GM10266 (cell line): ENCODE results near the gene LUZP2.

Source experiments
- DNase-seq: peaks from one replicate; pipeline ENCODE4 v3.0.0; 2012; ENCODE audit errors: extremely low spot score
- TF ChIP-seq, protein P1 (sequence below): IDR thresholded peaks from 2 replicates; pipeline ENCODE4 v1.5.1; 2012; ENCODE audit warnings: mild to moderate bottlenecking, low read depth; ENCODE audit not compliant: control insufficient read depth, insufficient read depth; ENCODE audit errors: missing control alignments

The LUZP2 gene

DNA sequence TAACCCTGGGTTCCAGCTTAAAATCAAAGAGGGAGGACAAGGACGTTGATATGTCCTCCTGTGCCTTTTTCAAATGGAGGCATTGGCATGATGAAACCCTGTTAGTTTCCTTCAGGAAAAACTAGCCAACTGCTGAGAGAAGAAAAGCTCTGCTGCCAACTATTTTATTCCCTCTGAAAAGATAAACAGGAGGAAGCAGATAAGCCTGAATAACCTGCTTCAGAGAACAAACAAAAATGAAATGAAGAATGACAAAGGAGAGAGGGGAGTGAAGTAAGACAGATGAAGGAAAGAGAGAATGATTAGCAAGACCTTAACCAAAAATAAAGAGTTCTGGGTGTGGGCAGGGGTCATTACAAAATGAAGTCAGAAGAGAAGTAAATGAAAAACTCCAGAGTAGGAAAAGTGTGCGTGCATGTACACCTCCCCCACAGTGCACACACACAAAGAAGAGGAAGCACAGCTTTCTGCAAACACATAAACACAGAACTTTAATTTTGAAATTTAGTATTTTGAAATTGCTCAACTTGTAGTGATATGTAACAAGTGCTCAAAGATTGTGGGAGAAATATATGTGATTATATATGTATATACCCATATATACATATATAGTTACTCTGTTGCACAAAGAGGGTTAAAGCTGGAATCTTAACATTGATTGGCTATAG, 332.2 kb downstream of the LUZP2 start:
- no peak for DNase-seq
- TF ChIP-seq, protein P1, sequence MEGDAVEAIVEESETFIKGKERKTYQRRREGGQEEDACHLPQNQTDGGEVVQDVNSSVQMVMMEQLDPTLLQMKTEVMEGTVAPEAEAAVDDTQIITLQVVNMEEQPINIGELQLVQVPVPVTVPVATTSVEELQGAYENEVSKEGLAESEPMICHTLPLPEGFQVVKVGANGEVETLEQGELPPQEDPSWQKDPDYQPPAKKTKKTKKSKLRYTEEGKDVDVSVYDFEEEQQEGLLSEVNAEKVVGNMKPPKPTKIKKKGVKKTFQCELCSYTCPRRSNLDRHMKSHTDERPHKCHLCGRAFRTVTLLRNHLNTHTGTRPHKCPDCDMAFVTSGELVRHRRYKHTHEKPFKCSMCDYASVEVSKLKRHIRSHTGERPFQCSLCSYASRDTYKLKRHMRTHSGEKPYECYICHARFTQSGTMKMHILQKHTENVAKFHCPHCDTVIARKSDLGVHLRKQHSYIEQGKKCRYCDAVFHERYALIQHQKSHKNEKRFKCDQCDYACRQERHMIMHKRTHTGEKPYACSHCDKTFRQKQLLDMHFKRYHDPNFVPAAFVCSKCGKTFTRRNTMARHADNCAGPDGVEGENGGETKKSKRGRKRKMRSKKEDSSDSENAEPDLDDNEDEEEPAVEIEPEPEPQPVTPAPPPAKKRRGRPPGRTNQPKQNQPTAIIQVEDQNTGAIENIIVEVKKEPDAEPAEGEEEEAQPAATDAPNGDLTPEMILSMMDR, result no peak

GRCh38 chr11:24833573-24833972, 336.7 kb downstream of the LUZP2 start:
- DNase-seq, result no peak
- TF ChIP-seq, protein P1, result no peak

- TF ChIP-seq, protein P1, result no peak
- no peak for DNase-seq
Observed at GRCh38 chr11:24837112-24837511, 340.3 kb downstream of the LUZP2 start.

DNA sequence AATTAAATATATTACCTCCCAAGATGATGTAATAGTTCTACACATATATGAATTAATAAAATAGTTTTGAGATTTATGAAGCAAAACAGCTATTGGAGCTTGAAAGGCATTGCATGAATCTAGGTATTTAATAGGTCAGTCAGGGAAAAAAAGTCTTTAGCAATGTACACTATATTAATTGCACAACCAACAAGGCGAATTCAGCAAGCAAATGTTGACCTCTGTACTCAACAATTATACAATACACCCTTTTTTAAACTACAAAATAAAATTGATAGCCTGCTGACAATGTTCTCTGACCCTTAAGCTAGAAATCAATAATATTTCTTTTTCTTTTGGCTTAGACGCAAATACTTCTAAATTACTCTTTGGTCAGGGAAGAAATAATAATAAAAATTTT, 345.5 kb downstream of the LUZP2 start:
- no peak for DNase-seq
- TF ChIP-seq, protein P1, result no peak

GRCh38 chr11:24844406-24844805, 347.6 kb downstream of the LUZP2 start:
- TF ChIP-seq, protein P1, result no peak
- no peak for DNase-seq

- DNase-seq, result no peak
- TF ChIP-seq, protein P1, result no peak
Observed at GRCh38 chr11:24848857-24849256, 352.0 kb downstream of the LUZP2 start.

DNA sequence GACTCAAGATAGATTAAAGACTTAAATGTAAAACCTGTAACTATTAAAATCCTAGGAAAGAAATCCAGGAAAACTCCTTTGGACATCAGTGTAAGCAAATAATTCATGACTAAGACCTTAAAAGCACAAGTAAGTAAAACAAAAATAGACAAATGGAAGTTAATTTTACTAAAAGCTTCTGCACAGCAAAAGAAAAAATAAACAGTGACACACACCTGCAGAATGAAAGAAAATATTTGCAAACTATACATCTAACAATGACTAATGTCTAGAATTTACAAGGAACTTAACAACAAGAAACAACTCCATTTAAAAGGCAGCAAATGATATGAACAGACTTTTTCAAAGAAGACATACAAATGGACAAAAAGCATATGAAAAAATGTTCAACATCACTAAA, 359.1 kb downstream of the LUZP2 start:
- DNase-seq, result no peak
- TF ChIP-seq, protein P1, result no peak
